Measurements from ENCODE around the gene GATA3.
"Not testable (repeated sequence)": the region's sequence is repeated elsewhere in the genome, so short reads cannot be mapped to it uniquely, and the experiment has no call there.

Gene GATA3

DNA sequence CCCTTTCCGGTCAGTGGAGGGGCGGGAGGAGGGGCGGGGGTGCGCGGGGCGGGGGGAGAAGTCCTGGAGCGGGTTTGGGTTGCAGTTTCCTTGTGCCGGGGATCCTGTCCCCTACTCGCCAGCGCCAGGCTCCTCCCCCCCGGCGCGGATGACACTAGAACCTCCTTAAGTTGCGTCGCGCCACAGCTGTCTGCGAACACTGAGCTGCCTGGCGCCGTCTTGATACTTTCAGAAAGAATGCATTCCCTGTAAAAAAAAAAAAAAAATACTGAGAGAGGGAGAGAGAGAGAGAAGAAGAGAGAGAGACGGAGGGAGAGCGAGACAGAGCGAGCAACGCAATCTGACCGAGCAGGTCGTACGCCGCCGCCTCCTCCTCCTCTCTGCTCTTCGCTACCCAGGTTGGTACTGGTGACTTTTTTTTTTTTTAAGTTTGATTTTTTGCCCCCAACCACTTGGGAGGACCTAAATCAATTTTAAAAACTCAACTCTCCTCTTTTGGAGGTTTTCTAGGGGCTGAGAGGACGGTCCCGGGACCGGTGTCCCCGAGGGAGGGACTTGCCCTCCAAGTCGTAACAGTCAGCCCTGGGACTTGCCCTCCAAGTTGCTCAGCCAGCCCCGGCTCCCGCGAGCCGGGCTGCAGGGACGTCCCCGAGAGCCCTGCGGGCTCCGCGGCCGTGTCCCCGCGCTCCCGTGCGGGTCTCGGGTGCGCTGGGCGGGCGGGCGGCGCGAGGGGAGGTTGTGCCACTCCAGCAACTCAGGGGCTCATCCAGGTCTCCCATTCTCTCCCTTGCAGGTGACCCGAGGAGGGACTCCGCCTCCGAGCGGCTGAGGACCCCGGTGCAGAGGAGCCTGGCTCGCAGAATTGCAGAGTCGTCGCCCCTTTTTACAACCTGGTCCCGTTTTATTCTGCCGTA is at the start of gene GATA3:
GATA3 (plus strand) TSS at position 195 of the 914 bp plus-strand sequence. CDS start 968 bp downstream, outside the sequence.
- peak in 1 of 2 donors; percentile 82 for DNase-seq (ENCODE audit: extremely low read depth in 1 of 2, low read depth in 1 of 2)

DNA sequence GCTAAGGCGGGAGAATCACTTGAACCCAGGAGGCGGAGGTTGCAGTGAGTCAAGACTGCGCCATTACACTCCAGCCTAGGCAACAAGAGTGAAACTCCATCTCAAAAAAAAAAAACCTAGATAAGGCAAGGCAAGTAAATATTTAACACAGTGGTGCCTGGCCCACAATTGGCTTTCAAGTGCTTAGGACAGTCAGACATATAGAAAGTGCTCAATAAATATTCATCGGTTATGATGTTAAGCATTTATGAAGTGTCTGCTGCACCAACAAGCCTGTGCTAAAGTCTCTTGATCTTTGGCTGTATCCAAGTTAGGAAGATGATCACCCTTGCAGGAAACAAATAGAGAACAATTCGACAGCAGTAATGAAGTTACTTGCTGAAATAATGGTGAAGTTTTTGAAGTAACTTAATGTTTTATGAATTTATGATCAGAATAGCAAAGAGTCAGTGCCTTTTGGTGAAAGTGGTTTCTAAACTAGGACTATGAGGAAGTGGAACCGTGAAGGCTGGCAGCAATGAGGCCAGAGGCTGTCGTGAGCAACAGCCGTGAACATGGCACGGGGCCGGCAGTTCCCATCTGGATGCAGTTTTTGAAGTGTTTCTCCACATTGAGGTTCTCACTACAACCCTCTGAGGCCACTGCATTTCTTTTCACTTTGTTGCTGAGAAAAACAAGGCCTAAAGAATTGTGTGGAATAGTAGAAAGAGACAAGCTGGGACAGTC is 48.1 kb upstream of the GATA3 start:
- no peak for DNase-seq (ENCODE audit: extremely low read depth in 1 of 2, low read depth in 1 of 2)

DNA sequence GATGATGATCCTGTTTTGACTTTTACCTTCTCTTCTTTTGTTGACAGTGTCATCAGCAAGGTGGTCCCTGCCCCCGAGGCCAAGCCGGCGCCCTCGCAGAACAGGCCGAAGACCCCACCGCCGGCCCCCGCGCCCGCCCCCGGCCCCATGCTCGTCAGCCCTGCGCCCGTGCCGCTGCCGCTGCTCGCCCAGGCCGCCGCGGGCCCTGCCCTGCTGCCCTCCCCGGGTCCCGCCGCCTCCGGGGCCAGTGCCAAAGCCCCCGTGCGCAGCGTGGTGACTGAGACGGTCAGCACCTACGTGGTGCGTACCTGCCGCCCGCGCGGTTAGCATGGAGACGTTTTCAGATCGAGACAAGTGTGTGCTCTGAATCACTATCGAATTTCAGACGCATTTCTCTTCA is 45.5 kb upstream of the GATA3 start:
- no peak for DNase-seq (ENCODE audit: extremely low read depth in 1 of 2, low read depth in 1 of 2)

DNA sequence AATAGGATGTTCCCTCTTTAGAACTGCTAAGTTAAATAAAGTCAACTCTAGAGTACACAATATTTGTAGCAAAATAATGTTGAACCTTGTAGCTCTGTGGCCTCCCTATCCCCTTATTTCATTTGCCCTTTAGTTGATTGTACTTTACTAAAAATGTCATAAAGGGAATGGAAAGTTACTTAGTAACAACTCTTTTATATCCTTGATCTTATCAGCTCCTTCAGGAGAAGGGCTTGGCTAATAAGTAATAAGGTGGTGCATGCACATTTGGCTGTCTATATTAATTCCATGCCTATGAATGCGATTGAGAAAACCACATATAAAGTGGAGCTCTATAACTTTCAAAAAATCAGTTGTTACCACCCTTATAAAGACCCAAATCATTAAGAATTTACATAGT is 41.5 kb upstream of the GATA3 start:
- DNase-seq (ENCODE audit: extremely low read depth in 1 of 2, low read depth in 1 of 2) = no peak

DNA sequence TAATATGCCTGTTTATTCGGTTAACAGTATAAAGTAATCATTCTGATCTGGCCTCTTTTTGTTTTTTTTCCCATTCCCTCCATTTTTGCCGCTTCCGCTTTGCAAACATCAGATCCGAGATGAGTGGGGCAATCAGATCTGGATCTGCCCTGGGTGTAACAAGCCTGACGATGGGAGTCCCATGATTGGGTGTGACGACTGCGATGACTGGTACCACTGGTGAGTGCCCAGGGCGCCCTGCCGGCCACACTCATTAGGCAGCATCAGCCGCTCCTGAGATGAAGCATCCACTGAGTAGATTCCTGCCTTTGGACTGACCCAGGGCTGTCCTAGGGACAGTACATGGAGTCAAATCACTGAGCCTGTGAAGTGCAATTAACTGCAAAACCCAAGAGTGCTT is 40.9 kb upstream of the GATA3 start:
- DNase-seq (ENCODE audit: extremely low read depth in 1 of 2, low read depth in 1 of 2) = no peak

DNA sequence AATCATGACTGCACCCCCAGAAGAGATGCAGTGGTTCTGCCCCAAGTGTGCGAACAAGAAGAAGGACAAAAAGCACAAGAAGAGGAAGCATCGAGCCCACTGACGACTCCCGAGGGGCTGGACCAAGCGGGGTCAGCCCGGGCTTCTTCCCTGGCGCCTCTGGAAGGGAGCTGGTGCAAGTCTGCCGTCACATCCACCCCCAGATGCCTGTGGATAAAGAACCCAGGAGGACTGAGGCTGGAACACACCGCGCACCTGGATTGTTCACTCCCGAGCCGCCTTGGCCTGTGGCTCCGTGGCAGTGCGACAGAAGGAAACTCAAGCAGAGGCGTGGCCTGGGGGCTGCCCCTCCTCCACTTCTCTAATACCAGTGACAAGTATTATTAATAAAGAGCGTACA is 39.8 kb upstream of the GATA3 start:
- no peak for DNase-seq (ENCODE audit: extremely low read depth in 1 of 2, low read depth in 1 of 2)

DNA sequence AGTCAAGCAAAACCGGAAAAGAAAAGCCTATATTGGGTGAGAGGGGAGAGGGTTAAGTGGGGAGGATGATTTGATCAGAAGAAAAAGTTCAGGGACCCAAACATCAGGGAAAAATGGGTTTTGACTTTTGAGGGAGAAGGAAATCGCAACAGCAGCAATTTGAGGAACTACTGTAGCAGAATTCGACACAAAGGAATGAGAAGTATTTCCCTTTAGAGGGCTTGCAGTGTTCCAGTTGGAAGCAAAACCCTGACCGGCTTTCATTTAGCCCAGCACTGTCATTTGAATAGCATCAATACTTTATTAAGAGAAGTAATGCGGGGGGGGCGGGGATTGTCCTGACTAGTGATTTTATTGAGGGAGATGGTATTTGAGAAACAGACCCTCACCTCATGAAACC is 37.2 kb upstream of the GATA3 start:
- no peak for DNase-seq (ENCODE audit: extremely low read depth in 1 of 2, low read depth in 1 of 2)

DNA sequence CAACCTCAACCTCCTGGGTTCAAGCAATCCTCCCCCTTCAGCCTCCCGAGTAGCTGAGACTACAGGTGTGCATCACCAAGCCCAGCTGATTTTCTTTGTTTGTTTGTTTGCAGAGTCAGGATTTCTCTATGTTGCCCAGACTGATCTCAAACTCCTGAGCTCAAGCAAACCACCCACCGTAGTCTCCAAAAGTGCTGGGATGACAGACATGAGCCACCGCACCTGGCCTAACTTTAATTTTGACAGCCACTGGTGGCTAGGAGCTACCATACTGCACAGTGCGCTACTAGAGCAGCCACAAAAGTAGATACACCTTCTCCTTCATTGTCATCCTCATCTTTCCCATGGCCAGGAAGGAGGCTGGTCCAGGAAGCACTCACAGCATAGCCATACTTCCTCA is 31.2 kb upstream of the GATA3 start:
- no peak for DNase-seq (ENCODE audit: extremely low read depth in 1 of 2, low read depth in 1 of 2)

DNA sequence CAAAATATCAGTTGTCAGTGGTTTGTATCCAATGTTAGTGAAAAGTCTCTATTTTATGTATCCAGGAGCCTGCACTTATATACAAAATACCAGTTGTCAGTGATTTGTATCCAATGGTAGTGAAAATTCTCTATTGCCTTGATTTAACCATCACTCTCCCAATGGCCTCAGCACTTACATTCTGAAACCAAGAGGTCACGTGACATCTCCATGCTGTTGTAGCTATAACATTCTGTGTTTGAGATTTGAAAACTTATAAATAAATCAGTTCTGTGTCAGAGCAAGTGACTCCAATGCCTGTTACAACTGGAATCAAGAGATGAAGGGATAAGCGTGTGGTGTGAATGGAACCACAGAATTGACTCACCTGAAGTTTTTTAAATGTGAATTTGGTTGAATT is 30.6 kb upstream of the GATA3 start:
- DNase-seq (ENCODE audit: extremely low read depth in 1 of 2, low read depth in 1 of 2) = no peak

DNA sequence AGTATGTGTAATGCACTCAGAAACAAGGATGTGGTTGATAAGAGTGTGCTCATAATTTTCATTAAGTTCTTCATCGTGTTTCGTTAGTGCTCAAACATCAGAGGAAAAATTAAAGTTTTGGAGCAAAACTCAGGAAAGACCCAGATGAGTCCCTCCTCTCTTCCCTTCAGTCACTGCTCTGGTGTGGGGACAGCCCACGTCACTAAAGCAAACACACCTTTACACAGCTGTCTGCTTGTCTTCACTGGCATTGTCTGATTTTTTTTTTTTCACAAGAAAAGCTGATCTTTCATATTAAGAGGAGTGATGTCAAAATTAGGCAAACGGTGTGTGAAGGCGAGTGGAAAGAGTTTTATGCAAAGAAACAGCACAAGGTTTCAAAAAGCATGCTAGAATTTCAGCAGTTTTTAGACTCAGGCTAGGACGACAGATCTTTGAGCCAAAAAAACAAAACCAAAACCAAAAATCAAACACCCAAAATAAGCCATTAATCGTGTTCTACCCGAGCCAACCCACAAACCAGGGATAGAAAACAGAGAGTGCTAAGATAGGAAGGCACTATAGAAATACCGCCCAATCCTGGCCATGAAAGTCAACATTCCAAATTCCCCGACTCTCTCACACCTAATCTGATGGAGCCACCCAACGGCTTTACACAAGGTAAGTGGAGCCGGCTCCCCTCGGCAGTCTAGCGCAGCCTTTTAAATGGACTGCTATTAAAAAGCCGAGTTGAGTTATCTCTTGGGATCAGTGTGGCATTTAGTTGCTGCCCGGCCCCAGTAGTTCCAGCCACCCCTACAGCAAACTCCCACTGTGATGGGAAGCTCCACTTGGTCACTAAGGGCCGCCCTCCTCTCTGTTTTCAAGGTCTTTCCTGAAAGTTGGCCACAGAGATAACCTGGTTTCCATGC is 27.9 kb upstream of the GATA3 start:
- no peak for DNase-seq (ENCODE audit: extremely low read depth in 1 of 2, low read depth in 1 of 2)

DNA sequence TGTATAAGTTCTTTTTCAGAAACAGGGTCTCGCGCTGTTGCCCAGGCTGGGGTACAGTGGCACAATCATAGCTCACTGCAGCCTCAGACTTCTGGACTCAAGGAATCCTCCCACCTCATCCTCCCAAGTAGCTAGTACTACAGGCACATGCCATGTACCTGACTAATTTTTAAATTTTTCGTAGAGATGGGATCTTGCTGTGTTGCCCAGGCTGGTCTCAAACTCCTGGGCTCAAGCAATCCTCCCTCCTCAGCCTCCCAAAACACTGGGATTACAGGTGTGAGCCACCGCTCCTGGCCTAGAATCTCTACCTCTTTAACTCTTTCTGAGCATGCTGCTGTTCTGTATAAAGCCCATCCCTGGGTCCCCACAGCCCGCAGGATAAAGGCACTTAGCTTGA is 23.3 kb upstream of the GATA3 start:
- not testable (repeated sequence) for DNase-seq (ENCODE audit: extremely low read depth in 1 of 2, low read depth in 1 of 2)

DNA sequence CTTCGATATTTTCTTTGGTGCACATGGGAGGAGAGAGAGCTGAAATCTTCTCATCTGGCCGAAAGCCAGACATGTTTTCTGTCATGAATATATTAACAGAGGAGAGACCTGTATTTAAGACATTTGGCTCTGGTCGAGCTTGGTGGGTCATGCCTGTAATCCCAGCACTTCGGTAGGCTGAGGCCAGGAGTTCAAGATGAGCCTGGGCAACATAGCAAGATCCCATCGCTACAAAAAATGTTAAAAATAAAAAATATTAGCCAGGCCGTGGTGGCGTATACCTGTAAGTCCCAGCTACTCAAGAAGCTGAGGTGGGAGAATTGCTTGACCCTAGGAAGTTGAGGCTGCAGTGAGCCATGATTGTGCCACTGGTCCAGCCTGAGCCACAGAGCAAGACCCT is 21.9 kb upstream of the GATA3 start:
- no peak for DNase-seq (ENCODE audit: extremely low read depth in 1 of 2, low read depth in 1 of 2)

DNA sequence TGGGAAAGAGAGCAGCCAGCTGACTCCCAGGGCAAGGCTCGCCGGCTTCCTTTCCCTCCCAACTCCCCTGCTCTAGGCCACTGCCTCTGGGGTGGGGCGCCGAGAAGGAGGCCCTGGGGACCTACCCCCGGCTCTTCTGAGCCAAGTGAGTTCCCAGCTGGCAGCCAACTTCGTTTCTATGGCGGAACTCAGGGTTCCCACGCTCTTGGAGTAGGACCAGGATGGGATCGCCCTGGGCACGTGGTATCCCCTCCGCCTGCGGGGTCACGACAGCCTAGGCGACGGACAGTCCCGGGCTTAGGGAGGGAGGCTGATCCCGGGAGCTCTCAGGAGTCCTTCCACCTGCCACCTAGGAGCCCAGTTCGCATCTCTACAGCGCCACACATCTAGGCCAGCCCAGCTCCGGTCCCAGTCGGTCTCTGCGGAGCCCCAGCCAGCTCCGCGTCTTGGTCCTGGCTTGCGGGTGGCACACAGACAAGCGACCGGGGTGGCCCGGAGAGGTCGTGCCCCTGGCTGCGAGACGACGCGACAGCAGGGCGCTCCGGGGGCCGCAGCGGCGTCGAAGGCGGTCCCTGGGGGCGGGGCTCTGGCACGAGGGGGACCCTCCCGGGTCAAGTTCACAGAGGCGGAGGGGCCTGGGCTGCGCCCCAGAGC is 20.5 kb upstream of the GATA3 start:
- DNase-seq (ENCODE audit: extremely low read depth in 1 of 2, low read depth in 1 of 2) = no peak

DNA sequence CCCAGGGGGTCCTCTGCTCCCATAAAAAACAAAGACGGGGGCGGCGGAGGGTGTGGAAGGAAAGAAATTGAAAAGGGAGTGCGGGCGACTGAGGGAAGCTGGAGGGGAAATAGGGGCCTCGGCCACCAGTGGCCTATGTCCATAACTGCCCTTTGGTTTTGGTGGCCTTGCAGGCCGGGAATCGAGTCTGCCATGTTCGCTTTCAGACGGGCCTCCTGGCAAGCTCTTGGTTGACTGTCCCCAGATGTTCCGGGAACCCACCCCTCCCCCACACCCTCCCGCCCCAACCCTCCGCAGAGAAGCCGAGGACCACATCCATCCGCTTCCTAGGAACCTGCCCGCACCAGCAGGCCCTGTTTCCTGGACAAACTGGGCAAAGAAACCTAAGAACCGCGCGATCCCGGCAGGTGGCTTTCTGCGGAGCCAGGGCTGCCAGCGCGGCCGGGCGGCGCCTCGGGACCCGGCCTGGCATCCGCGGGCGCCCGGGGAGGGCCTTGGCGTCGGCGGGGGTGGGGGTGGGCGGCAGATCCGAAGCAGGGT is 20.0 kb upstream of the GATA3 start:
- DNase-seq (ENCODE audit: extremely low read depth in 1 of 2, low read depth in 1 of 2) = no peak

DNA sequence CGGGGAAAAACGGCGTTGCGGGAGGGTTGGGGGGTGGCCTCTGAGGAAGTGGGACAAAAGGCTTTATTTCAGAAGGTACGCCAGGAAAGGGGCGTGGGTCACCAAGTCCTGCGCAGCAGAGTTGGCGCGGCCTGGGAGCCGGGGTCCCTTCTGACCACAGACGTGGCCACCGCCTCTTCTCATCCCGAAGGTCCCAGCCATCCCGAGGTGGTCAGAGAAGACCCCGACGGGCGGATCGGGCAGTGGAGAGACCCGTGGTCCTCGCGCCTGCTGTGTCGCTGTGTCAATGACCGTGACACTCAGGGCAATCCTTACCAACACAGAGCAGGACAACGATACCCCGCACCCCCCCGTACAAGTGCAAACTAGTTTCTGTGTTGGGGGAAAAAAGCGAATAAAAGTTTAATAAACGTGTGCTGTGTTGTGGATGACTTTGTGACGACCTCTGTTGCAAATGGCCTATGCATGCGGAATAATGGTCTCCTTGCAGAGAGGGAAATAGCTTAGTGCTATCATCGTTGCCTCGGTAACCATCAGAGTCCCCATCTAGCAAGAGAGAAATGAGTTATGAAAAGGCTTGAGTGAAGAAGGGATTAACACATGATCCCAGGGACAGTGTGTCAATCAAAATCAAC is 19.4 kb upstream of the GATA3 start:
- no peak for DNase-seq (ENCODE audit: extremely low read depth in 1 of 2, low read depth in 1 of 2)

DNA sequence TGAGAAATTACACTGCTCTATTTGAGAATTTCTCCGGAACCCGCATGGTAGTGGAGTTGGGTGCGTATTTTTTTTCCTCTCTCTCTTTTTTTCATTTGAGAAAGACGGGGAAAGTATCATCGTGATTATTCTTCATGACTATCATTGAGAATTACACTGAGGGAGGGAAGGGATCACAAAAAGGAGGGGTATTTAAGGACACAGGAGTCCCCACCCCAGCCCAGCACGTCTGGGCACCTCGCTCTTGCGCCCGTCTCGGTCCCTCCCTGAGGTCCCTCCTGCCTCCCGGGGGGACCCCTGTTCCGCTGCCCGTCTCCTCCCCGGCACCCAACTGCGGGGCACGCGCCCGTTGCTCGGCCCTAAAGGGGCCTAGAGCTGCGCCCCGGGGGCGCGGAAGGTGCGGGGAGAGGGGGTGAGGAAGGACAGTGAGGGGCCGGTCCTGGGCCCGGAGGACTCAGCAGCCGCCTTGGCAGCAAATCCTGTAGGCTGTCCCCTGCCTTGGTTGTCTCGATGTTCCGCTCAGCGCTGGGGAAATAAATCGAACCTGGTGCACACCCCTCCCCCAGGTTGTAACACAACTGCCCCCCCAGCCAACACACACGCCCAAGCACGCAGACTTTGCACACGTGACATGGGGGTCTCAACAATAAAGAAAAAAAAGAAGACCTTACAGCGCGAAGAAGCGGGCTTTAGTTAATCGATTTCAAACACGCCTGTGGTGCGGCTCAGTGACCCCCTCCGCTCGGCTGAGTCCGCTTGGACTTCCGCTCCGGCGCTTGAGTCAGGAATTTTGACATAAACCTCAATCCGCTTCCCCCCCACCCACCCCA is 18.6 kb upstream of the GATA3 start:
- no peak for DNase-seq (ENCODE audit: extremely low read depth in 1 of 2, low read depth in 1 of 2)

DNA sequence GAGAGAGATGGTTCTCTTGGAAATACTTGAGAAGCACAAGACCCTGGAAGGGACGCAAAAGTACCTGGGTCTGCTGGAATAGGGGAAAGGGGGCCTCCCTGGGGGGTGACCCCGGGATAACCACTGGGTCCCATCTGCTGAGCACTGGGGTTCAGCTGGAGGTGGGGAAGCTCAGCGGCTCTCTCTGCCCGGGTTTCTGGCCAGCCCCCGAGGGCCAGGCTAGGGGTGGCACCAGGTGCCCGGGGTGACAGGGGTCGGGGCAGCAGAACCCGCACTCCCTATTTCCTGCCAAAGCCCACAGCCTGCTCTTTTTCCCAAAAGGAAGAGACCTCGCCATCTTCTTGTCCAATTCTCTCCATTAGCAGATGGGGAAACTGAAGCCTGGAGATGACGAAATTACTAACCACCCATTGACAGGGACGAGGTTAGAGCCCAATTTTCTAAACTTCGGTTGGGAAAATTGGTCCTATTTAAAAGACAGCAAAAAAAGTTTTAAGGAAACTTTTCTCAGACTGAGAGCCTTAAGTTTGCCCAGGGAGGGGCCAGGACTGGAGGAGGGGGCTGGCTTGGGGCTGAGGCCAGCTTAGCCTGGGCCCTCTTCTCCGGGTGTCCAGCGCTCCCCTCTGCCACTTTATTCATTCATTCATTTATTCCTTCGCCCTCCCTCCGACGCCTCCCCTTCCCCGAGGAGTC is 17.8 kb upstream of the GATA3 start:
- no peak for DNase-seq (ENCODE audit: extremely low read depth in 1 of 2, low read depth in 1 of 2)

DNA sequence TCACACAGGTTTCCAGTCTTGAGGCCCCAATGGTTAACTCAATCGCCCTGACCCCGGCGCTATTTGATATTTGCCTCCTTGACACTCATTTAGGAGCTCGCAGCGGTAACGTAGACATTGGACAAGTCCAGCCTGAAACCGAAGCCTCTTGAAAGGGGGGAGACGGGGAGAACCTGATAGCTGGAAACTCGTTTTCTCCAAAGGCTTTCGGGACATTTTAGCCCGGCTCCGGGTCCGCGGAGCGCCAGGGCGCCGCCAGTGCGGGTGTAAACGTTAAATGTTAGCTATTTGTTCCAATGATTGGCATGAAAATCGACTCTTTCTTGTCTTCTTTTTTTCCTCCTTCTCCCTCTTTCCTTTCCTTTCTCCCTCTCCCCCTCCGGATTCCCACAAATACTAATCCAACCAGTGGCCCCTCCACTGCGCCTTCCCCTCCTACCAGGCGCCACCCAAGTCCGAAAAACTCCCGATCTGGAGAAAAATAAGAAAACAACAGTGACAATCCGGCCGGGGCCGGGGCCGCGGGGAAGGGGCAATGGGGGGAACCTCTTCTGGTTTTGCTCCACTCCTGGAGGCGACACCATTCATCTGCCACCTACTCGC is 17.2 kb upstream of the GATA3 start:
- no peak for DNase-seq (ENCODE audit: extremely low read depth in 1 of 2, low read depth in 1 of 2)

All from stimulated activated CD8-positive, alpha-beta memory T cell treated with anti-CD3 and anti-CD28 coated beads, Interleukin-7, amount 100 ng/mL, for 48 hours (primary cell).